Measurements from ENCODE around the gene PGBD1. TPM values are rescaled to one million over a fixed set of nuclear protein-coding genes. Genes with fewer than 3 reads are reported as not detected.
"Not testable (repeated sequence)": the region's sequence is repeated elsewhere in the genome, so short reads cannot be mapped to it uniquely, and the experiment has no call there.

PGBD1 gene
- total and polyA plus RNA-seq, 2 experiments from 2014 or later: 3.1 to 6.2 TPM

- WGBS (ENCODE audit: low lambda C conversion rate, missing lambda C conversion rate): 89% methylated on average over 9 of the region's 9 CpGs
- Histone ChIP-seq H3K36me3 (replicated peaks; ENCODE audit: insufficient read depth, low read depth) (no peaks in the 10 kb centered on the region), H3K27me3 (no peaks in the 10 kb centered on the region)
Observed at GRCh38 chr6:28311139-28311823, 29.9 kb downstream of the PGBD1 start.

DNA sequence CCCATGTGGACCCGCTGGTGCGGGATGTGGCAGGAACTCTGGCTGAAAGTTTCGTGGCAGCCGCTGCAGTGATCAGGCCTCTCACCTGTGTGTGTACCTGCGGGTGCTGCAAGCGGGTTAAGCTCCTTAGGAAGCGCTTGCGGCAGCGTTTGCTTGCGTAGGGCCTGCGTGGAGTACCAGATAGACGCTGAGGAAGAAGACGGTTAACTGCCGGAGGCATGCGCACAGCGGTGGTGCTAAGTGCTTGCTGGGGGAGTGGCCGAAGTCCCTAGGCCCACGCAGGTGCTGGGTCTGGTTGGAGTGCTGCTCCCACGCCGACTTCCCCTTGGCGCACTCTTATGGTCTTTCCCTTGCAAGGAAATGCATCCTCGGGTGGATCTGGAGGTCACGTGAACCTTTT is 31.6 kb downstream of the PGBD1 start:
- no peaks in the 10 kb centered on the region for H3K27me3 ChIP-seq
- no peak for DNase-seq (ENCODE audit: low spot score)
- no peak overlapping the region for H3K27ac ChIP-seq
- H3K79me2 ChIP-seq: no peaks in the 10 kb centered on the region
- no peaks in the 10 kb centered on the region for H3K9me2 ChIP-seq (replicated peaks; ENCODE audit: insufficient read depth)
- H3K36me3 ChIP-seq (replicated peaks; ENCODE audit: insufficient read depth, low read depth): no peaks in the 10 kb centered on the region
- no peak for TF ChIP-seq EZH2phosphoT487 (IDR thresholded peaks at IDR 0.05; ENCODE audit: low read depth, severe bottlenecking, unreplicated experiment)
- TF ChIP-seq, protein P1, sequence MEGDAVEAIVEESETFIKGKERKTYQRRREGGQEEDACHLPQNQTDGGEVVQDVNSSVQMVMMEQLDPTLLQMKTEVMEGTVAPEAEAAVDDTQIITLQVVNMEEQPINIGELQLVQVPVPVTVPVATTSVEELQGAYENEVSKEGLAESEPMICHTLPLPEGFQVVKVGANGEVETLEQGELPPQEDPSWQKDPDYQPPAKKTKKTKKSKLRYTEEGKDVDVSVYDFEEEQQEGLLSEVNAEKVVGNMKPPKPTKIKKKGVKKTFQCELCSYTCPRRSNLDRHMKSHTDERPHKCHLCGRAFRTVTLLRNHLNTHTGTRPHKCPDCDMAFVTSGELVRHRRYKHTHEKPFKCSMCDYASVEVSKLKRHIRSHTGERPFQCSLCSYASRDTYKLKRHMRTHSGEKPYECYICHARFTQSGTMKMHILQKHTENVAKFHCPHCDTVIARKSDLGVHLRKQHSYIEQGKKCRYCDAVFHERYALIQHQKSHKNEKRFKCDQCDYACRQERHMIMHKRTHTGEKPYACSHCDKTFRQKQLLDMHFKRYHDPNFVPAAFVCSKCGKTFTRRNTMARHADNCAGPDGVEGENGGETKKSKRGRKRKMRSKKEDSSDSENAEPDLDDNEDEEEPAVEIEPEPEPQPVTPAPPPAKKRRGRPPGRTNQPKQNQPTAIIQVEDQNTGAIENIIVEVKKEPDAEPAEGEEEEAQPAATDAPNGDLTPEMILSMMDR (IDR thresholded peaks at IDR 0.05; ENCODE audit: poor library complexity): no peak
- no peak for TF ChIP-seq EZH2 (IDR thresholded peaks at IDR 0.05; ENCODE audit: borderline replicate concordance)
- no peaks in the 10 kb centered on the region for H3K9me3 ChIP-seq (ENCODE audit: low read depth)
- WGBS (ENCODE audit: low lambda C conversion rate, missing lambda C conversion rate): 89% methylated on average over 23 of the region's 23 CpGs
- H3K4me3 ChIP-seq: no peak overlapping the region
- no peak overlapping the region for H3K4me2 ChIP-seq
- H3K4me1 ChIP-seq (ENCODE audit: insufficient read depth): peaks cover 4% of the 10 kb centered on the region
- H4K20me1 ChIP-seq (ENCODE audit: insufficient read depth, poor library complexity, severe bottlenecking): no peaks in the 10 kb centered on the region
- no peak overlapping the region for H2AFZ ChIP-seq

More at GRCh38 chr6:28311139-28311823, 29.9 kb downstream of the PGBD1 start:
- peak overlapping the region; percentile 57 for H3K4me2 ChIP-seq
- no peaks in the 10 kb centered on the region for H3K9me2 ChIP-seq (replicated peaks; ENCODE audit: insufficient read depth)
- peak overlapping the region; percentile 58 for H3K27ac ChIP-seq
- H3K9me3 ChIP-seq (ENCODE audit: low read depth): no peaks in the 10 kb centered on the region
- H2AFZ ChIP-seq: no peak overlapping the region
- H4K20me1 ChIP-seq (ENCODE audit: insufficient read depth, poor library complexity, severe bottlenecking): no peaks in the 10 kb centered on the region
- TF ChIP-seq, protein P1 (IDR thresholded peaks at IDR 0.05; ENCODE audit: poor library complexity): no peak
- no peak for TF ChIP-seq EZH2phosphoT487 (IDR thresholded peaks at IDR 0.05; ENCODE audit: low read depth, severe bottlenecking, unreplicated experiment)
- TF ChIP-seq EZH2 (IDR thresholded peaks at IDR 0.05; ENCODE audit: borderline replicate concordance): no peak
- H3K79me2 ChIP-seq: no peaks in the 10 kb centered on the region
- H3K4me1 ChIP-seq (ENCODE audit: insufficient read depth): peaks cover 4% of the 10 kb centered on the region
- DNase-seq (ENCODE audit: low spot score): no peak
- H3K4me3 ChIP-seq: no peak overlapping the region

DNA sequence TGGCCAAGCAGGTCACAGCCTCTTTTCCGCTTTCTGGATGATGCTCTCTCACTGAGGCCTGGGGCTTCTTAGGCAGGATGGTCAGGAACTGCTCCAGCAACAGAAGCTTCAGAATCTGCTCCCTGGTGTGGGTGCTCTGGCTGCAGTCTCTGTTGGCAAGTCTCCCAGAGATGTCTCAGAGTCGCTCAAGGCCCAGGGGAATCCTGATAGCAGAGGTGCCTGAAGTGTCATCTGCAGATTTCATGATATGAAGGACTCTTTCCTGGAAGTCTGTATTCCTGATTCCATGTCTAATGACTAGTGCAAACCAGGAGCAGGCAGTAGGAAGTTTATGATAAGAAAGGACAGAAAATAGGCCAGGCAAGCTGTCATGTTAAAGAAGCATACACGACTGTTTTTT is 34.3 kb downstream of the PGBD1 start:
- DNase-seq (ENCODE audit: low spot score): no peak
- no peaks in the 10 kb centered on the region for H3K79me2 ChIP-seq
- H2AFZ ChIP-seq: no peak overlapping the region
- H4K20me1 ChIP-seq (ENCODE audit: insufficient read depth, poor library complexity, severe bottlenecking): no peaks in the 10 kb centered on the region
- H3K27me3 ChIP-seq: no peaks in the 10 kb centered on the region
- no peak overlapping the region for H3K4me3 ChIP-seq
- 88% methylated on average over 3 of the region's 3 CpGs for WGBS (ENCODE audit: low lambda C conversion rate, missing lambda C conversion rate)
- TF ChIP-seq EZH2phosphoT487 (IDR thresholded peaks at IDR 0.05; ENCODE audit: low read depth, severe bottlenecking, unreplicated experiment) (no peak), EZH2 (IDR thresholded peaks at IDR 0.05; ENCODE audit: borderline replicate concordance) (no peak)
- TF ChIP-seq, protein P1 (IDR thresholded peaks at IDR 0.05; ENCODE audit: poor library complexity): no peak
- H3K27ac ChIP-seq: no peak overlapping the region
- H3K4me1 ChIP-seq (ENCODE audit: insufficient read depth): no peaks in the 10 kb centered on the region
- H3K9me3 ChIP-seq (ENCODE audit: low read depth): no peaks in the 10 kb centered on the region
- H3K4me2 ChIP-seq: no peak overlapping the region
- no peaks in the 10 kb centered on the region for H3K9me2 ChIP-seq (replicated peaks; ENCODE audit: insufficient read depth)
- H3K36me3 ChIP-seq (replicated peaks; ENCODE audit: insufficient read depth, low read depth): no peaks in the 10 kb centered on the region

DNA sequence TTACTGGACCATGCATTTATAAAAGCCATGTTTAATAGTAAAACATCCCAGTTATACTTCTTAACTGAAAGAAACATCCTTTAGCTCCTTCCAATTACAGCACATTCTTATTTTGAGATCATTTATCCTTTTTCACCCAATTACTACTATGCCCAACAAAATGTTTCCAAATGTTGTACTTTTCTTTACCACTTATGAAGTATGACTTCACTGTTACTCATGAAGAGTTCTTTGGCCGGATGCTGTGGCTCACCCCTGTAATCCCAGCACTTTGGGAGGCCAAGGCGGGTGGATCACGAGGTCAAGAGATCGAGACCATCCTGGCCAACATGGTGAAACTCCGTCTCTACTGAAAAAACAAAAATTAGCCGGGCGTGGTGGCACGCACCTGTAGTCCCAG is 36.5 kb downstream of the PGBD1 start:
- 95% methylated on average over 8 of the region's 8 CpGs for WGBS (ENCODE audit: low lambda C conversion rate, missing lambda C conversion rate)
- not testable (repeated sequence) for H3K4me2 ChIP-seq; H3K4me3 ChIP-seq; DNase-seq (ENCODE audit: low spot score); H3K27ac ChIP-seq; H4K20me1 ChIP-seq (ENCODE audit: insufficient read depth, poor library complexity, severe bottlenecking); H3K9me3 ChIP-seq (ENCODE audit: low read depth); H3K9me2 ChIP-seq (replicated peaks; ENCODE audit: insufficient read depth); H2AFZ ChIP-seq; H3K79me2 ChIP-seq; H3K4me1 ChIP-seq (ENCODE audit: insufficient read depth); H3K36me3 ChIP-seq (replicated peaks; ENCODE audit: insufficient read depth, low read depth); H3K27me3 ChIP-seq

Data from hepatocyte (in vitro differentiated cells).